BJ (cell line): ENCODE measurements around the gene VIT. TPM values are rescaled to one million over a fixed set of nuclear protein-coding genes. Genes with fewer than 3 reads are reported as not detected.

Experiments
- CTCF ChIA-PET: fragments of 350-600 bp; formaldehyde crosslinking; extraction: SDS; loops from one replicate; lab custom pipeline; 2021; ENCODE audit warnings: antibody characterized with exemption, inconsistent platforms; lab: Yijun Ruan, JAX
- POLR2A ChIA-PET: fragments of 300-600 bp; sonication (Branson Sonifier 250); formaldehyde crosslinking; extraction: SDS; loops from one replicate; lab custom pipeline; 2021; ENCODE audit warnings: antibody characterized with exemption; lab: Charles Lee
- DNase-seq: peaks from one replicate; pipeline ENCODE4 v3.0.0-alpha.2; 2011; ENCODE audit warnings: low read depth
- H3K27me3 ChIP-seq: 2 replicates; pipeline ENCODE4 v1.6.0; 2011; ENCODE audit warnings: low read length; ENCODE audit not compliant: control insufficient read depth, insufficient read depth
- H3K36me3 ChIP-seq: 2 replicates; pipeline ENCODE4 v1.5.1; 2011; ENCODE audit warnings: low read length; ENCODE audit not compliant: control insufficient read depth, insufficient read depth
- H3K4me3 ChIP-seq: 2 replicates; pipeline ENCODE4 v1.5.1; 2011; ENCODE audit warnings: low read depth, mild to moderate bottlenecking, control low read depth, low read length
- polyA plus RNA-seq: library from polyadenylated mRNA; depleted of rRNA; stranded (reverse); fragments of >200 nt; gene quantifications from 2 replicates; pipeline ENCODE4 v1.2.3, GENCODE V29; 2011
- TF ChIP-seq, protein P1 (sequence below): IDR thresholded peaks from 2 replicates; pipeline ENCODE4 v1.5.1; 2011; ENCODE audit warnings: low read depth, mild to moderate bottlenecking, control low read depth, inconsistent platforms, low read length, moderate library complexity; ENCODE audit not compliant: insufficient read depth

VIT gene
- polyA plus RNA-seq, 1 experiment, result 41.1 TPM

DNA sequence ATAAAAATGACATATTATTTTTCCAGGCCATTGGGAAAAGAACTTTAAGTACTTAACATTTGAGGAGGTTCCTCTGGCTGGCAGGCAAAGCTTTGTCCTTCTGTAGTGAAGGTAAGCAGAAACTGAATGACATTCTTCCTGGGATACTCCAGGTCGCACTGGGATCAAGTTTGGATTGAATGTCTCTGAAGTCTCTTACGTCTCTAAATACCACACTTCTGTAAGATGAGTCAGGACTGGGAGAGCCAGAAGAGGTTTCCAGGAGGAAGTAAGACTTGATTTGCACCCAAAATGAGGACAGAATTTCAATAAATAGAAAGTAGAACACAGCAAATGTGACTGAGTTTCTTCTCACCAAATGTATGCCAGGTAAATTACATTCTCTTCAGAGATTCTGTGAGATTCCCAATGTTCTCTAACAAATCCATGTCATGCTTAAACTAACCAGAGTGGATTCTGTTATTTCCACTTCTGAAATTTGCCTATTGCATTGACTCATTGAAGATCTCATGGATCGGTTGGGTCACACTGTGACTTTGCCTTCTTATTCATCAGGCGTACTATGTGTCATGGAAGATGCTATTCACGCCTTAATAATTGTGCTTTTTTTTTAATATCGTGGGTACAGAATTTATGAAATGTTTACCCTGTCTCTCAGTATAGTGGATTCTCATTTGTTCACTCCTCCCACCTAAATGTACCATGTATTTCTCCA lies 25.5 kb upstream of the VIT start:
- TF ChIP-seq, protein P1, sequence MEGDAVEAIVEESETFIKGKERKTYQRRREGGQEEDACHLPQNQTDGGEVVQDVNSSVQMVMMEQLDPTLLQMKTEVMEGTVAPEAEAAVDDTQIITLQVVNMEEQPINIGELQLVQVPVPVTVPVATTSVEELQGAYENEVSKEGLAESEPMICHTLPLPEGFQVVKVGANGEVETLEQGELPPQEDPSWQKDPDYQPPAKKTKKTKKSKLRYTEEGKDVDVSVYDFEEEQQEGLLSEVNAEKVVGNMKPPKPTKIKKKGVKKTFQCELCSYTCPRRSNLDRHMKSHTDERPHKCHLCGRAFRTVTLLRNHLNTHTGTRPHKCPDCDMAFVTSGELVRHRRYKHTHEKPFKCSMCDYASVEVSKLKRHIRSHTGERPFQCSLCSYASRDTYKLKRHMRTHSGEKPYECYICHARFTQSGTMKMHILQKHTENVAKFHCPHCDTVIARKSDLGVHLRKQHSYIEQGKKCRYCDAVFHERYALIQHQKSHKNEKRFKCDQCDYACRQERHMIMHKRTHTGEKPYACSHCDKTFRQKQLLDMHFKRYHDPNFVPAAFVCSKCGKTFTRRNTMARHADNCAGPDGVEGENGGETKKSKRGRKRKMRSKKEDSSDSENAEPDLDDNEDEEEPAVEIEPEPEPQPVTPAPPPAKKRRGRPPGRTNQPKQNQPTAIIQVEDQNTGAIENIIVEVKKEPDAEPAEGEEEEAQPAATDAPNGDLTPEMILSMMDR, result no peak
- POLR2A ChIA-PET, result no interaction called here

DNA sequence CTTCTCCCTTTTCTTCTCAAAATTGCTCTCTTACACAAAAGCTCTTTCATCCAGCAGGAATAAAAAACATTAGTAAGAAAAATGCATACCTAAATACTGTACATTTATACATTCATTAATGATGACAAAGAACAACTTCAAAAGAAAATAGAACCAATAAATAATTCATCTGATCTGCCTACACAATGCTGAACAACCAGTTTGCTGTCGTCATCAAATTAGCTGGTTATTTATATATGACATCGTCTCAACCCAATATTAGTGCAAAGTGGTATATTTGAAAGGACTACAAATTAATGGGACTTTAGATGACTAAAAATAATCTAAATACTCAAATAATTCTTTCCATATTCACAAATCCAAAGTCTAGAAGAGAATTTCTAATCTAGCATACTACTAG lies 24.8 kb upstream of the VIT start:
- no peaks in the 10 kb centered on the region for H3K36me3 ChIP-seq
- H3K27me3 ChIP-seq, result no peaks in the 10 kb centered on the region
- CTCF ChIA-PET, result interaction anchor here (0.7 to 1.5 kb wide), 7 partner anchors 112 to 319 kb away, joined by 3 to 5 read pairs (median 3); no protein-coding TSS in a partner anchor
- POLR2A ChIA-PET, result no interaction called here
- no peak for DNase-seq
- H3K4me3 ChIP-seq, result no peak overlapping the region
- TF ChIP-seq, protein P1, result no peak

More for the DNA sequence above, 25.5 kb upstream of the VIT start:
- no peak overlapping the region for H3K4me3 ChIP-seq
- no peaks in the 10 kb centered on the region for H3K27me3 ChIP-seq
- no peaks in the 10 kb centered on the region for H3K36me3 ChIP-seq
- DNase-seq, result no peak
- CTCF ChIA-PET, result interaction anchor here (0.7 to 1.5 kb wide), 4 partner anchors 115 to 318 kb away, joined by 3 to 5 read pairs (median 3); no protein-coding TSS in a partner anchor

- no peak overlapping the region for H3K4me3 ChIP-seq
- no peak for DNase-seq
- H3K36me3 ChIP-seq, result no peaks in the 10 kb centered on the region
- ChIA-PET CTCF (interaction anchor here (0.5 to 1.5 kb wide), 10 partner anchors 97 to 319 kb away, joined by 3 to 5 read pairs (median 3); no protein-coding TSS in a partner anchor), POLR2A (no interaction called here)
- TF ChIP-seq, protein P1, result peak; percentile 61
- no peaks in the 10 kb centered on the region for H3K27me3 ChIP-seq
Observed at GRCh38 chr2:36672199-36672598, 24.3 kb upstream of the VIT start.

- Histone ChIP-seq H3K4me3 (no peak overlapping the region), H3K36me3 (no peaks in the 10 kb centered on the region), H3K27me3 (no peaks in the 10 kb centered on the region)
- CTCF ChIA-PET, result interaction anchor here (3.3 kb wide), 1 partner anchor 11 kb away, joined by 13 read pairs; no protein-coding TSS in a partner anchor
- DNase-seq, result no peak
- TF ChIP-seq, protein P1, result no peak
- POLR2A ChIA-PET, result no interaction called here
Observed at GRCh38 chr2:36675579-36676282, 20.8 kb upstream of the VIT start.

- no peak for DNase-seq
- TF ChIP-seq, protein P1, result no peak
- Histone ChIP-seq H3K27me3 (no peaks in the 10 kb centered on the region), H3K4me3 (no peak overlapping the region), H3K36me3 (no peaks in the 10 kb centered on the region)
- POLR2A ChIA-PET, result no interaction called here
- CTCF ChIA-PET, result interaction anchor here (3.3 kb wide), 1 partner anchor 12 kb away, joined by 13 read pairs; no protein-coding TSS in a partner anchor
Observed at GRCh38 chr2:36676364-36676763, 20.1 kb upstream of the VIT start.
